WTC11 (cell line): ENCODE data around the gene DYNAP. TPM values are rescaled to one million over a fixed set of nuclear protein-coding genes. Genes with fewer than 3 reads are reported as not detected.

Experiments
- ATAC-seq: fragments of 200-7000 bp; cut with Tn5 transposase; 2 replicates; pipeline ENCODE4 v1.10.0; 2021; ENCODE audit warnings: mild to moderate bottlenecking, moderate library complexity
- CTCF ChIA-PET: fragments of 300-600 bp; sonication (Branson Sonifier 250); formaldehyde crosslinking; loops from one replicate; lab custom pipeline; 2021; ENCODE audit warnings: antibody characterized with exemption; lab: Charles Lee
- POLR2A ChIA-PET: fragments of 350-600 bp; sonication (Branson Sonifier 250); formaldehyde crosslinking; loops from one replicate; lab custom pipeline; 2021; ENCODE audit warnings: antibody characterized with exemption; lab: Charles Lee
- DNase-seq: peaks from one replicate; pipeline ENCODE4 v3.0.0; 2021; ENCODE audit warnings: low spot score
- H3K27ac Mint-ChIP-seq: 2 replicates; pipeline ENCODE4 v1.8.0; 2021; ENCODE audit warnings: mixed read lengths
- H3K27me3 Mint-ChIP-seq: 2 replicates; pipeline ENCODE4 v1.8.0; 2021; ENCODE audit warnings: low read depth, mild to moderate bottlenecking, moderate library complexity, mixed read lengths
- H3K36me3 Mint-ChIP-seq: 2 replicates; pipeline ENCODE4 v1.8.0; 2021; ENCODE audit warnings: mixed read lengths
- H3K4me1 Mint-ChIP-seq: 2 replicates; pipeline ENCODE4 v1.8.0; 2022; ENCODE audit warnings: mixed read lengths
- H3K4me3 Mint-ChIP-seq: 2 replicates; pipeline ENCODE4 v1.8.0; 2021; ENCODE audit warnings: mild to moderate bottlenecking, moderate library complexity, mixed read lengths
- H3K9me3 Mint-ChIP-seq: 2 replicates; pipeline ENCODE4 v1.8.0; 2021; ENCODE audit warnings: mixed read lengths
- AR ChIP-seq: fragments of 250-450 bp; sonication (Bioruptor Pico); IDR thresholded peaks from 2 replicates; pipeline ENCODE4 v1.9.0; 2021; ENCODE audit warnings: mild to moderate bottlenecking
- ATF6 ChIP-seq: sonication (generic); formaldehyde crosslinking; IDR thresholded peaks from 2 replicates; pipeline ENCODE4 v1.8.1; 2023; ENCODE audit warnings: mild to moderate bottlenecking, missing genetic modification reagents
- EMX1 ChIP-seq: fragments of 250-450 bp; sonication (Bioruptor Pico); IDR thresholded peaks from 2 replicates; pipeline ENCODE4 v1.8.0; 2021; ENCODE audit warnings: mild to moderate bottlenecking
- ERG ChIP-seq: fragments of 250-450 bp; sonication (Bioruptor Pico); IDR thresholded peaks from 2 replicates; pipeline ENCODE4 v1.8.0; 2021; ENCODE audit warnings: mild to moderate bottlenecking
- FOXJ3 ChIP-seq: sonication (generic); formaldehyde crosslinking; IDR thresholded peaks from 2 replicates; pipeline ENCODE4 v1.9.0; 2021; ENCODE audit warnings: missing genetic modification reagents, mild to moderate bottlenecking, borderline replicate concordance
- FOXP4 ChIP-seq: sonication (generic); formaldehyde crosslinking; IDR thresholded peaks from 2 replicates; pipeline ENCODE4 v1.8.0; 2022; ENCODE audit warnings: mild to moderate bottlenecking, missing genetic modification reagents
- GABPB1 ChIP-seq: sonication (generic); formaldehyde crosslinking; IDR thresholded peaks from 2 replicates; pipeline ENCODE4 v1.8.1; 2023; ENCODE audit warnings: mild to moderate bottlenecking, missing genetic modification reagents
- GRHL2 ChIP-seq: fragments of 250-450 bp; sonication (Bioruptor Pico); IDR thresholded peaks from 2 replicates; pipeline ENCODE4 v1.8.0; 2022; ENCODE audit warnings: mild to moderate bottlenecking, moderate library complexity; ENCODE audit not compliant: insufficient replicate concordance, severe bottlenecking
- HMGA2 ChIP-seq: fragments of 250-450 bp; sonication (Bioruptor Pico); IDR thresholded peaks from 2 replicates; pipeline ENCODE4 v1.4.0; 2021; ENCODE audit warnings: mild to moderate bottlenecking, moderate library complexity
- IRF1 ChIP-seq: sonication (generic); formaldehyde crosslinking; IDR thresholded peaks from 2 replicates; pipeline ENCODE4 v1.8.0; 2023; ENCODE audit warnings: missing genetic modification reagents
- MLX ChIP-seq: sonication (generic); formaldehyde crosslinking; IDR thresholded peaks from 2 replicates; pipeline ENCODE4 v1.8.1; 2023; ENCODE audit warnings: mild to moderate bottlenecking, missing genetic modification reagents, moderate library complexity
- NFYB ChIP-seq: sonication (generic); formaldehyde crosslinking; conservative IDR thresholded peaks from 2 replicates; pipeline ENCODE4 v1.8.0; 2022; ENCODE audit warnings: low read depth, missing genetic modification reagents
- PRRX2 ChIP-seq: fragments of 250-450 bp; sonication (Bioruptor Pico); IDR thresholded peaks from 2 replicates; pipeline ENCODE4 v1.8.0; 2021; ENCODE audit warnings: mild to moderate bottlenecking
- RELA ChIP-seq: sonication (generic); formaldehyde crosslinking; IDR thresholded peaks from 2 replicates; pipeline ENCODE4 v1.8.1; 2022; ENCODE audit warnings: missing genetic modification reagents, mild to moderate bottlenecking, borderline replicate concordance
- RORB ChIP-seq: fragments of 250-450 bp; sonication (Bioruptor Pico); IDR thresholded peaks from 2 replicates; pipeline ENCODE4 v1.9.0; 2021; ENCODE audit warnings: mild to moderate bottlenecking
- SMAD3 ChIP-seq: sonication (generic); formaldehyde crosslinking; IDR thresholded peaks from 2 replicates; pipeline ENCODE4 v1.8.0; 2022; ENCODE audit warnings: missing genetic modification reagents, mild to moderate bottlenecking, borderline replicate concordance
- SMAD4 ChIP-seq: sonication (generic); formaldehyde crosslinking; IDR thresholded peaks from 2 replicates; pipeline ENCODE4 v1.8.0; 2022; ENCODE audit warnings: mild to moderate bottlenecking, missing genetic modification reagents
- STAT6 ChIP-seq: sonication (generic); formaldehyde crosslinking; conservative IDR thresholded peaks from 2 replicates; pipeline ENCODE4 v1.8.1; 2023; ENCODE audit warnings: mild to moderate bottlenecking, low read depth, missing genetic modification reagents, moderate library complexity
- ZNF396 ChIP-seq: fragments of 250-450 bp; sonication (Bioruptor Pico); IDR thresholded peaks from 2 replicates; pipeline ENCODE4 v1.8.0; 2021; ENCODE audit warnings: mild to moderate bottlenecking, moderate library complexity, borderline replicate concordance
- total RNA-seq: library from RNA; stranded (reverse); gene quantifications from 3 replicates; pipeline ENCODE4 v1.2.3, GENCODE V29; 2021

The DYNAP gene
- total RNA-seq, 1 experiment from 2014 or later, result 0.94 TPM

- H3K36me3 Mint-ChIP-seq, result no peaks in the 10 kb centered on the region
- ATAC-seq (no peak), DNase-seq (no peak)
- H3K27me3 Mint-ChIP-seq, result no peaks in the 10 kb centered on the region
- ChIA-PET CTCF (no interaction called here), POLR2A (no interaction called here)
- no peak for TF ChIP-seq GABPB1 (CRISPR knock-in tag)
- TF ChIP-seq ERG, result no peak
- no peak for TF ChIP-seq RORB (CRISPR knock-in tag)
- TF ChIP-seq SMAD3, result no peak
- no peak for TF ChIP-seq STAT6 (CRISPR knock-in tag)
- TF ChIP-seq FOXP4 (CRISPR knock-in tag), result no peak
- no peak for TF ChIP-seq HMGA2 (CRISPR knock-in tag)
- no peak for TF ChIP-seq PRRX2
- TF ChIP-seq MLX (CRISPR knock-in tag), result no peak
- TF ChIP-seq EMX1, result no peak
- TF ChIP-seq RELA (CRISPR knock-in tag), result no peak
- TF ChIP-seq IRF1, result no peak
- no peak for TF ChIP-seq SMAD4 (CRISPR knock-in tag)
- TF ChIP-seq FOXJ3, result no peak
- no peak for TF ChIP-seq AR (CRISPR knock-in tag)
- no peak for TF ChIP-seq ATF6
- TF ChIP-seq ZNF396 (CRISPR knock-in tag), result no peak
- no peak for TF ChIP-seq GRHL2 (CRISPR knock-in tag)
- TF ChIP-seq NFYB (CRISPR knock-in tag), result no peak
- no peak overlapping the region for H3K4me3 Mint-ChIP-seq
- no peak overlapping the region for H3K27ac Mint-ChIP-seq
- peaks cover 16% of the 10 kb centered on the region for H3K4me1 Mint-ChIP-seq
- no peaks in the 10 kb centered on the region for H3K9me3 Mint-ChIP-seq
Measured at GRCh38 chr18:54636217-54636616, 45.2 kb downstream of the DYNAP start.
